ENCODE measurements around the gene SKAP1. TPM values are rescaled to one million over a fixed set of nuclear protein-coding genes. Genes with fewer than 3 reads are reported as not detected.

Gene SKAP1
- total RNA-seq, 1 donor from 2014 or later, result 0.49 TPM

DNA sequence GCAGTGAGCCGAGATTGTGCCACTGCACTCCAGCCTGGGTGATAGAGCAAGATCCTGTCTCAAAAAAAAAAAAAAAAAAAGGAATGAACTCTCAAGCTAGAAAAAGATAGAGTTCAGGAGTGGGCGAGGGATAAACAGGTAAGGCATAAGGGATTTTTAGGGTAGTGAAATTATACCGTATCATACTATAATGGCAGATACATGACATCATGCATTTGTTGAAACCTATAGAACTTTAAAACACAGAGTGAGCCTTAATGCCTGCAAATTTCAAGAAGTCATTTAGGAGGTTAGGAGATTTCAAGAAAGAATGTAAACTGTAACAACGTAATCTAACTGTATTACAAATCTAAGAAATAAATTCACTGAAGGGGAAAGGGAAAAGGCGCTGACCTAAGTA is 20.4 kb downstream of the SKAP1 start:
- Mint-ChIP-seq H3K36me3 (ENCODE audit: low read depth) (no peaks in the 10 kb centered on the region), H3K4me3 (no peak overlapping the region), H3K27ac (ENCODE audit: unreplicated experiment) (no peak overlapping the region), H3K9me3 (no peaks in the 10 kb centered on the region), H3K27me3 (ENCODE audit: low read depth) (peaks cover 85% of the 10 kb centered on the region), H3K4me1 (no peaks in the 10 kb centered on the region)
- DNase-seq (ENCODE audit: low read depth, low spot score), result no peak
- TF ChIP-seq, protein P1, sequence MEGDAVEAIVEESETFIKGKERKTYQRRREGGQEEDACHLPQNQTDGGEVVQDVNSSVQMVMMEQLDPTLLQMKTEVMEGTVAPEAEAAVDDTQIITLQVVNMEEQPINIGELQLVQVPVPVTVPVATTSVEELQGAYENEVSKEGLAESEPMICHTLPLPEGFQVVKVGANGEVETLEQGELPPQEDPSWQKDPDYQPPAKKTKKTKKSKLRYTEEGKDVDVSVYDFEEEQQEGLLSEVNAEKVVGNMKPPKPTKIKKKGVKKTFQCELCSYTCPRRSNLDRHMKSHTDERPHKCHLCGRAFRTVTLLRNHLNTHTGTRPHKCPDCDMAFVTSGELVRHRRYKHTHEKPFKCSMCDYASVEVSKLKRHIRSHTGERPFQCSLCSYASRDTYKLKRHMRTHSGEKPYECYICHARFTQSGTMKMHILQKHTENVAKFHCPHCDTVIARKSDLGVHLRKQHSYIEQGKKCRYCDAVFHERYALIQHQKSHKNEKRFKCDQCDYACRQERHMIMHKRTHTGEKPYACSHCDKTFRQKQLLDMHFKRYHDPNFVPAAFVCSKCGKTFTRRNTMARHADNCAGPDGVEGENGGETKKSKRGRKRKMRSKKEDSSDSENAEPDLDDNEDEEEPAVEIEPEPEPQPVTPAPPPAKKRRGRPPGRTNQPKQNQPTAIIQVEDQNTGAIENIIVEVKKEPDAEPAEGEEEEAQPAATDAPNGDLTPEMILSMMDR (conservative IDR thresholded peaks at IDR 0.05), result no peak

DNA sequence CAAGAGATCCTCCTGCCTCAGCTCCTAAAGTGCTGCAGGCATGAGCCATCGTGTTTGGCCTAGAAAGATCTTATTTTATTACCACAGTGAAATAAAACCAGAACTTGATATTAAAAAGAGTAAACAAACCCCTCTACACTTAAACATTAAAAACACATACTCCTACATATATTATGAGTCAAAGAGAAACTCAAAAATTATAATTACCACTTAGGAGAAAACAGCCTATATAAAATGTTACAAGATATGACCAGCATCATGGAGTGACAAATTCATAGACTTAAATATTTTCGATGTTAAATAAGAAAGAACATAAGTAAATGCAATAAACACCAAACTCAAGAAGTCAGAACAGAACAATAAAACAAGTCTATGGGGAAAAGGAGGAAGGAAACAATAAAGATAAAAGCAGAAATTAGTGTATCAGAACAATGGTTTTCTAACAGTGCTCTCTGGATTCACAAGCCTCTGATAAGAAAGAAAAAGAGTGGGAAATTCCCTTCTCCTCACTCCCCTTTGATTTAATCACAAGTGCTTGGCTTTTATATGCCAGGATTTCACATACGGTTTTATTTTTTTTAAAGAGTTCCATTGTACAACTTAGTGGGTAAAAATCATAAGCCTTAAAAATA is 23.0 kb downstream of the SKAP1 start:
- DNase-seq (ENCODE audit: low read depth, low spot score), result no peak
- Mint-ChIP-seq H3K4me3 (no peak overlapping the region), H3K36me3 (ENCODE audit: low read depth) (no peaks in the 10 kb centered on the region), H3K9me3 (no peaks in the 10 kb centered on the region), H3K4me1 (no peaks in the 10 kb centered on the region), H3K27ac (ENCODE audit: unreplicated experiment) (no peak overlapping the region), H3K27me3 (ENCODE audit: low read depth) (peaks cover 79% of the 10 kb centered on the region)
- TF ChIP-seq, protein P1 (conservative IDR thresholded peaks at IDR 0.05), result no peak

DNA sequence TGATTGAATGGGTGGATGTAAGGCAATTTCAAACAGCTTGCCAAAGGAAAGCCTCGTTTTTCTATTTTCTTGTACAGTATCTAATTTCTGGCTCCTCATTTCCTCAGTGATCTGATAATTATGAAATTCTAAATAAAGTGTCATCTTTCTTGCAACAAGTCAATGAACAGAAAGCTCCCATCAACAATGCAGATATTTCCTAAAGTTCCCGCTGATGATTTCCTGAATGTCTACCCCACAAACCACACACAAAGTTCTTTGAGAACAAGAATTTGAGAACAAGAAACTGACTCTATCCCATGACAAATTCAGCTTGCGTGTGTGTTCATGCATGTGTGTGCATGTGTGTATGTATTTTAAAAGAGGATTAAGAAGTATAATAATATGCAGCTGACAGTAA is 35.2 kb downstream of the SKAP1 start:
- Mint-ChIP-seq H3K27ac (ENCODE audit: unreplicated experiment) (no peak overlapping the region), H3K4me1 (no peaks in the 10 kb centered on the region), H3K36me3 (ENCODE audit: low read depth) (no peaks in the 10 kb centered on the region), H3K27me3 (ENCODE audit: low read depth) (peaks cover 87% of the 10 kb centered on the region), H3K9me3 (no peaks in the 10 kb centered on the region), H3K4me3 (no peak overlapping the region)
- no peak for DNase-seq (ENCODE audit: low read depth, low spot score)
- TF ChIP-seq, protein P1 (conservative IDR thresholded peaks at IDR 0.05), result no peak

DNA sequence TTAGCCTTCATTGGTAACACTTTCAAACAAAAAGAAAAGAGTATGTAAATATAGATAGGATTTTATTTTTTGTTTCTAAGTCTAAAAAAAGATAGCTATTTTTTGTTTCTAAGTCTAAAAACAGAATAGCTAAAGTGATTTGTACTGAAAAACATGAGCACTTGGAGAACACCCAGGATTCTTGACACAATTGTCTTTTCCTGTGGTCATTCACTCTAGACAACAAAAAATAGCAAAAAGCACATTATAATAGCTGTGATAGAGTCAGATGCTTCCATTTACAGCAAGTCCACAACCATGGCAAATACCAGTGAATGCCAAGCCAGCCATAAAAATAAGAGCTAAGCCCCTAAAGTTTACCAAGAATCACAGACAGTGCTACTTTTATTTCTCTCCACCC is 36.7 kb downstream of the SKAP1 start:
- no peaks in the 10 kb centered on the region for H3K9me3 Mint-ChIP-seq
- H3K36me3 Mint-ChIP-seq (ENCODE audit: low read depth), result no peaks in the 10 kb centered on the region
- DNase-seq (ENCODE audit: low read depth, low spot score), result no peak
- no peak overlapping the region for H3K27ac Mint-ChIP-seq (ENCODE audit: unreplicated experiment)
- H3K4me3 Mint-ChIP-seq, result no peak overlapping the region
- TF ChIP-seq, protein P1 (conservative IDR thresholded peaks at IDR 0.05), result no peak
- no peaks in the 10 kb centered on the region for H3K4me1 Mint-ChIP-seq
- peaks cover 88% of the 10 kb centered on the region for H3K27me3 Mint-ChIP-seq (ENCODE audit: low read depth)

DNA sequence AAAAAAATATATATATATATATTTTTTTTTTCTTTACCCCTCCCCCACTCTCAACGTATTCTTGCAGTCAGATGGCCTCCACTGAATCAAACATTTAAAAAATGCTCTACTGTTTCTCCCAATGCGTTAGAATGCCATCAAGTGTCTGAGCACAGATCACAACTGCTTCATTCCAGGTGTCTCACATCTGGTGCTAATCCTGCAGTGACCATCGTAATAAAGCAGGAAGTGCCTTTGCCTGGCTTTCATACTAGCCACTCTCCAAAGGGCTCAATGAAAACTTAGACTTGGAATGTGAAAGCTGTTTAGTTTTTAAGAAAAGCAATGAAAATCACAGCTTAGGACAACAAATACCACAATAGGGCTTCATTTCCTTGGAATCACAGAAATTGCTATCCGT is 37.2 kb downstream of the SKAP1 start:
- H3K9me3 Mint-ChIP-seq, result no peaks in the 10 kb centered on the region
- TF ChIP-seq, protein P1 (conservative IDR thresholded peaks at IDR 0.05), result no peak
- no peaks in the 10 kb centered on the region for H3K4me1 Mint-ChIP-seq
- H3K27ac Mint-ChIP-seq (ENCODE audit: unreplicated experiment), result no peak overlapping the region
- no peaks in the 10 kb centered on the region for H3K36me3 Mint-ChIP-seq (ENCODE audit: low read depth)
- DNase-seq (ENCODE audit: low read depth, low spot score), result no peak
- peaks cover 85% of the 10 kb centered on the region for H3K27me3 Mint-ChIP-seq (ENCODE audit: low read depth)
- no peak overlapping the region for H3K4me3 Mint-ChIP-seq

Data from neural crest cell (in vitro differentiated cells).